PC-3 (cell line): Measurements from ENCODE around the gene FAXDC2.

Experiments used
- CTCF ChIP-seq: fragments of 300-600 bp; sonication (generic); conservative IDR thresholded peaks from 2 replicates; pipeline ENCODE4 v1.5.1; 2017; ENCODE audit warnings: antibody characterized with exemption, low read depth, mild to moderate bottlenecking, low read length
- EZH2 ChIP-seq: fragments of 300-600 bp; sonication (generic); IDR thresholded peaks from one replicate; pipeline ENCODE4 v1.6.1; 2017; ENCODE audit warnings: antibody characterized with exemption, mild to moderate bottlenecking, low read length; ENCODE audit not compliant: unreplicated experiment
- EZH2phosphoT487 ChIP-seq: fragments of 300-600 bp; sonication (generic); IDR thresholded peaks from 2 replicates; pipeline ENCODE4 v1.6.1; 2018; ENCODE audit warnings: mild to moderate bottlenecking, antibody characterized with exemption, low read length, borderline replicate concordance

DNA sequence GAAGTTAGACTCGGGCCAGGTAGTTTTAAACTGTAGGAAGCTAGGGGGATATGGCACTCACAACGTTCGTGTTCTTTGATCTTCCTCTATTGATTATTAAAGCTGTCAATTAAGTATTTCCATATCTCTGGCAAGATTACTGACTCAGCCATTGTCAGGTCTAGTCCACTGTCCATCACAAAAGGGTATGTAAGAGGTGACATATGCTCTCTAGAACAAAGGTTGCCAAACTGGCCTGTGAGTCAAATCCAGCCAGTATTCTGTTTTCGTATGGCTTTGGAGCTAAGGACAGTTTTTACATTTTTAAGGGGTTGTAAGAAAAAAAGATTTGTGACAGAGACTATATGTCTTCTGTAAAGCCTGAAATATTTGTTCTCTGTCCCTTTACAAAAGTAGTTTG, 44.2 kb downstream of the FAXDC2 start:
- TF ChIP-seq CTCF (no peak), EZH2 (no peak), EZH2phosphoT487 (no peak)
